HEK293 (cell line): ENCODE data around the gene NUDT3.

Source experiments
- HOXD13 ChIP-seq: sonication (generic); formaldehyde crosslinking; IDR thresholded peaks from 2 replicates; pipeline ENCODE4 v1.8.0; 2022; ENCODE audit warnings: missing genetic modification reagents, borderline replicate concordance
- ZFP41 ChIP-seq: fragments of 450-650 bp; formaldehyde crosslinking; IDR thresholded peaks from 2 replicates; pipeline ENCODE4 v1.5.1; 2016; ENCODE audit warnings: missing biosample characterization, missing genetic modification characterization, borderline replicate concordance
- TF ChIP-seq, protein P1 (sequence below): fragments of 450-650 bp; formaldehyde crosslinking; IDR thresholded peaks from 2 replicates; pipeline ENCODE4 v1.5.1; 2016; ENCODE audit warnings: missing biosample characterization, missing genetic modification characterization
- TF ChIP-seq, protein P2 (sequence below): fragments of 450-650 bp; formaldehyde crosslinking; IDR thresholded peaks from 2 replicates; pipeline ENCODE4 v1.5.1; 2016; ENCODE audit warnings: missing biosample characterization, missing genetic modification characterization

DNA sequence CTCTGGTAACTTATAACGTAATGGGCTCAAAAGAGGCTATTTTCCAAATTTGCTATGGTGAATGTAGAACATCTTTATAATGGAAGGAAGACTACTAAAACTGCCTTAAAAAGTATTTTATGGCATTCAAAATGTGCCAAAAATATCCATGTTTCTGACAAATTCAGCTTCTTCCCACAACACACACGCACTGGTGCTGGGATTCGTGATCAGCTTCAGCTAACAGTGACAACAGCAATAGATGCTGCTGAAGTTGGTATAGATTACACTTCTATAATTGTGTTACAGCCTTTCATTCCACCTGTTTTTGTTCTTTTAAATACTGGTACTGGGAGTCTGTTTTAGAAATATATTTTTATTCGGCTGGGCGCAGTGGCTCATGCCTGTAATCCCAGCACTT is 19.0 kb downstream of the NUDT3 start:
- TF ChIP-seq, protein P1, sequence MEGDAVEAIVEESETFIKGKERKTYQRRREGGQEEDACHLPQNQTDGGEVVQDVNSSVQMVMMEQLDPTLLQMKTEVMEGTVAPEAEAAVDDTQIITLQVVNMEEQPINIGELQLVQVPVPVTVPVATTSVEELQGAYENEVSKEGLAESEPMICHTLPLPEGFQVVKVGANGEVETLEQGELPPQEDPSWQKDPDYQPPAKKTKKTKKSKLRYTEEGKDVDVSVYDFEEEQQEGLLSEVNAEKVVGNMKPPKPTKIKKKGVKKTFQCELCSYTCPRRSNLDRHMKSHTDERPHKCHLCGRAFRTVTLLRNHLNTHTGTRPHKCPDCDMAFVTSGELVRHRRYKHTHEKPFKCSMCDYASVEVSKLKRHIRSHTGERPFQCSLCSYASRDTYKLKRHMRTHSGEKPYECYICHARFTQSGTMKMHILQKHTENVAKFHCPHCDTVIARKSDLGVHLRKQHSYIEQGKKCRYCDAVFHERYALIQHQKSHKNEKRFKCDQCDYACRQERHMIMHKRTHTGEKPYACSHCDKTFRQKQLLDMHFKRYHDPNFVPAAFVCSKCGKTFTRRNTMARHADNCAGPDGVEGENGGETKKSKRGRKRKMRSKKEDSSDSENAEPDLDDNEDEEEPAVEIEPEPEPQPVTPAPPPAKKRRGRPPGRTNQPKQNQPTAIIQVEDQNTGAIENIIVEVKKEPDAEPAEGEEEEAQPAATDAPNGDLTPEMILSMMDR (tag by site-specific recombination), result no peak
- TF ChIP-seq HOXD13 (CRISPR knock-in tag) (no peak), ZFP41 (tag by site-specific recombination) (no peak)
- TF ChIP-seq, protein P2, sequence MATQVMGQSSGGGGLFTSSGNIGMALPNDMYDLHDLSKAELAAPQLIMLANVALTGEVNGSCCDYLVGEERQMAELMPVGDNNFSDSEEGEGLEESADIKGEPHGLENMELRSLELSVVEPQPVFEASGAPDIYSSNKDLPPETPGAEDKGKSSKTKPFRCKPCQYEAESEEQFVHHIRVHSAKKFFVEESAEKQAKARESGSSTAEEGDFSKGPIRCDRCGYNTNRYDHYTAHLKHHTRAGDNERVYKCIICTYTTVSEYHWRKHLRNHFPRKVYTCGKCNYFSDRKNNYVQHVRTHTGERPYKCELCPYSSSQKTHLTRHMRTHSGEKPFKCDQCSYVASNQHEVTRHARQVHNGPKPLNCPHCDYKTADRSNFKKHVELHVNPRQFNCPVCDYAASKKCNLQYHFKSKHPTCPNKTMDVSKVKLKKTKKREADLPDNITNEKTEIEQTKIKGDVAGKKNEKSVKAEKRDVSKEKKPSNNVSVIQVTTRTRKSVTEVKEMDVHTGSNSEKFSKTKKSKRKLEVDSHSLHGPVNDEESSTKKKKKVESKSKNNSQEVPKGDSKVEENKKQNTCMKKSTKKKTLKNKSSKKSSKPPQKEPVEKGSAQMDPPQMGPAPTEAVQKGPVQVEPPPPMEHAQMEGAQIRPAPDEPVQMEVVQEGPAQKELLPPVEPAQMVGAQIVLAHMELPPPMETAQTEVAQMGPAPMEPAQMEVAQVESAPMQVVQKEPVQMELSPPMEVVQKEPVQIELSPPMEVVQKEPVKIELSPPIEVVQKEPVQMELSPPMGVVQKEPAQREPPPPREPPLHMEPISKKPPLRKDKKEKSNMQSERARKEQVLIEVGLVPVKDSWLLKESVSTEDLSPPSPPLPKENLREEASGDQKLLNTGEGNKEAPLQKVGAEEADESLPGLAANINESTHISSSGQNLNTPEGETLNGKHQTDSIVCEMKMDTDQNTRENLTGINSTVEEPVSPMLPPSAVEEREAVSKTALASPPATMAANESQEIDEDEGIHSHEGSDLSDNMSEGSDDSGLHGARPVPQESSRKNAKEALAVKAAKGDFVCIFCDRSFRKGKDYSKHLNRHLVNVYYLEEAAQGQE (tag by site-specific recombination), result no peak
